PC-9 (cell line): ENCODE data around the gene SDSL.

Experiments
- EZH2 ChIP-seq: fragments of 200-600 bp; sonication (generic); IDR thresholded peaks from 2 replicates; pipeline ENCODE4 v1.8.0; 2017; ENCODE audit warnings: antibody characterized with exemption, low read depth
- TF ChIP-seq, protein P1 (sequence below): fragments of 200-600 bp; sonication (generic); conservative IDR thresholded peaks from 2 replicates; pipeline ENCODE4 v1.6.1; 2017; ENCODE audit warnings: mixed run types, antibody characterized with exemption, mild to moderate bottlenecking, moderate library complexity

DNA sequence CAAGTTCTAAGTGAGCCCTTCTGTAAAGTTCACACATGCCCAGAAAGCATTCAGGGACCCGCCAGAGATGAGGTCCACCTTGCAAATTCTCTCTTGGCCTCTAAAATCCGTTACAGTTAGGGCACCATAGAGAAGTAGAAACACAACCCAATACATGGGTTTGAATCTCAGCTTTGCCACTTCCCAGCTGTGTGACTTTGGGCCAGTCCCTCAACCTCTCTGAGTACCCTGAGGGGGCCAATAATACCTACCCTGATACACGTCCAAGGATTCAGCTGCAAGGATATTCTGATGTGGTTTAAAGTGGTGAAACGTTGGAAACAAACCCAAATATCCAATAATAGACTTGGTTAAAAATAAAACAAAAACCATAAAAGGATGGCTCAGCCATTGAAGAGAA, 37.8 kb downstream of the SDSL start:
- TF ChIP-seq, protein P1, sequence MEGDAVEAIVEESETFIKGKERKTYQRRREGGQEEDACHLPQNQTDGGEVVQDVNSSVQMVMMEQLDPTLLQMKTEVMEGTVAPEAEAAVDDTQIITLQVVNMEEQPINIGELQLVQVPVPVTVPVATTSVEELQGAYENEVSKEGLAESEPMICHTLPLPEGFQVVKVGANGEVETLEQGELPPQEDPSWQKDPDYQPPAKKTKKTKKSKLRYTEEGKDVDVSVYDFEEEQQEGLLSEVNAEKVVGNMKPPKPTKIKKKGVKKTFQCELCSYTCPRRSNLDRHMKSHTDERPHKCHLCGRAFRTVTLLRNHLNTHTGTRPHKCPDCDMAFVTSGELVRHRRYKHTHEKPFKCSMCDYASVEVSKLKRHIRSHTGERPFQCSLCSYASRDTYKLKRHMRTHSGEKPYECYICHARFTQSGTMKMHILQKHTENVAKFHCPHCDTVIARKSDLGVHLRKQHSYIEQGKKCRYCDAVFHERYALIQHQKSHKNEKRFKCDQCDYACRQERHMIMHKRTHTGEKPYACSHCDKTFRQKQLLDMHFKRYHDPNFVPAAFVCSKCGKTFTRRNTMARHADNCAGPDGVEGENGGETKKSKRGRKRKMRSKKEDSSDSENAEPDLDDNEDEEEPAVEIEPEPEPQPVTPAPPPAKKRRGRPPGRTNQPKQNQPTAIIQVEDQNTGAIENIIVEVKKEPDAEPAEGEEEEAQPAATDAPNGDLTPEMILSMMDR = no peak
- TF ChIP-seq EZH2 = no peak
